ENCODE data around the gene SCAP. TPM values are rescaled to one million over a fixed set of nuclear protein-coding genes. Genes with fewer than 3 reads are reported as not detected.

The SCAP gene
- total and polyA plus RNA-seq, 2 donors (not counting 1 experiment from before 2014, with no cell fraction given), result 13.6 to 67.7 TPM

DNA sequence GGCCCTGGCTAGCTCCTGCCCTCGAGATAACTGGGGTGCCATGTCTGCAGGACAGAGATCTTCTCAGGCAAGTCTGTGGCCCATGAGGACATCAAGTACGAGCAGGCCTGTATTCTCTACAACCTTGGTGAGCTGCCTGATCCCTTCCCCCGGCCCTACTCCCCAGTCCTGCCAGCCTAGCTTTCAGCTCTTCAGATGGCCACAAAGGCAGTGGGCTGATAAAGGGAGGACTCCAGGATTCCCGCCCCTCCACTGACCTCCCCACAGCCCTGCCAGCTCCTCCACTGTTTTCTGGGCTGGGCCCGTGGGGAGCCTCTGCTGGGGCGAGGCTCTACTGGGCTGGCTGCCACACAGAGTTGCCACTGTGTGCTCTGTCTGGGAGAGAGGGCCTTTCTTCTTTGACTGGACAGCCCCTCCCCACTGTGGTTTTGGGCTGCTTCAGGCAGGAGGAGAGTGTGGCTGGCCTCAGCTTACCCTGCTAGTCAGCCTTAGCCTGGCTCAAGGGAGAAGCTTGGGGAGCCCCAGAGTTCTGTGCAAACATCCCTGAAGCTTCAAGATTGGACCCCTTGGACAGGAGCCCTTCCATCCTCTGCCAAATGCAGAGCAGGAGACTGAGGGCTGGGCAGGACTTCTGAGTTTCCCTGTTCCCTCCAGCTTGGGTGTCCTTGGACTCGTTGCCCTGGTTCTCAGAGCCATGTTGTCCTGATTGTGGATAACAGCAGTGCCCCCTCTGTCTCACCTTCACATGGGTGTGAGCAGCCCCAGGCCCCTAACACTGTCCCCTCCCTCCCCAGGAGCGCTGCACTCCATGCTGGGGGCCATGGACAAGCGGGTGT is 70.6 kb downstream of the SCAP start:
- Histone ChIP-seq H3K27me3 (ENCODE audit: control insufficient read depth, insufficient read depth, low read length) (no peaks in the 10 kb centered on the region), H2AFZ (ENCODE audit: low read length) (no peak overlapping the region)

DNA sequence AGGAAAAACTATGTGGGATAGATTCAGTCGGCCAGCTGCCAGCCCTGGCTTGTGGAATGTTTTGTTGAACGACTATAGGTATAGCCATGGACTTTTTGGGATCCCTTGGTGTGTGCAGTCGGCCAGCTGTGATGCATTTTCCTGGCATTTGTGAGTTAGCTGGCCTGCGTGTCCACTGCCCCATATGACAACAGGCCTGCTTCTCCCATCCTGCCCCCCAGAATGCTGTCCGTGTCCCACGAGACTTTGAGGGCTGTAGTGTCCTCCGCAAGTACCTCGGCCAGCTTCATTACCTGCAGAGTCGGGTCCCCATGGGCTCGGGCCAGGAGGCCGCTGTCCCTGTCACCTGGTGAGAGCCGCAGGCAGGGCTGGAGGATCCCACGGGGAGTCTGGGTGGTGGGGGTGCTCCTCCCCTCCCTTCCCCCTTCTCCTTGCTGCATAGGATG is 71.3 kb downstream of the SCAP start:
- no peaks in the 10 kb centered on the region for H3K27me3 ChIP-seq (ENCODE audit: control insufficient read depth, insufficient read depth, low read length)

More for the DNA sequence above, 70.6 kb downstream of the SCAP start:
- Histone ChIP-seq H3K36me3 (ENCODE audit: control insufficient read depth, insufficient read depth, low read length) (peaks cover 28% of the 10 kb centered on the region), H3K4me2 (ENCODE audit: extremely low read depth, insufficient read depth, low read length) (no peak overlapping the region), H3K4me1 (ENCODE audit: control insufficient read depth, extremely low read depth, insufficient read depth, low read length) (no peaks in the 10 kb centered on the region), H3K9me3 (ENCODE audit: control insufficient read depth, insufficient read depth, low read depth, low read length) (no peaks in the 10 kb centered on the region), H4K20me1 (ENCODE audit: control insufficient read depth, extremely low read depth, insufficient read depth, low read length) (no peaks in the 10 kb centered on the region), H3K79me2 (ENCODE audit: control insufficient read depth, insufficient read depth, low read length) (peaks cover 6% of the 10 kb centered on the region), H3K9ac (ENCODE audit: insufficient read depth, low read length) (no peak overlapping the region), H3K27ac (ENCODE audit: insufficient read depth, low read length) (peak overlapping the region; percentile 41), H3K4me3 (replicated peaks in 1 of 4; ENCODE audit: control extremely low read depth in 1 of 4, insufficient read depth in 1 of 4, low read depth in 3 of 4, low read length in 4 of 4) (no peak overlapping the region)
- DNase-seq (ENCODE audit: low read depth in 2 of 2), result peak; percentile 62 to 72
- TF ChIP-seq, protein P1, sequence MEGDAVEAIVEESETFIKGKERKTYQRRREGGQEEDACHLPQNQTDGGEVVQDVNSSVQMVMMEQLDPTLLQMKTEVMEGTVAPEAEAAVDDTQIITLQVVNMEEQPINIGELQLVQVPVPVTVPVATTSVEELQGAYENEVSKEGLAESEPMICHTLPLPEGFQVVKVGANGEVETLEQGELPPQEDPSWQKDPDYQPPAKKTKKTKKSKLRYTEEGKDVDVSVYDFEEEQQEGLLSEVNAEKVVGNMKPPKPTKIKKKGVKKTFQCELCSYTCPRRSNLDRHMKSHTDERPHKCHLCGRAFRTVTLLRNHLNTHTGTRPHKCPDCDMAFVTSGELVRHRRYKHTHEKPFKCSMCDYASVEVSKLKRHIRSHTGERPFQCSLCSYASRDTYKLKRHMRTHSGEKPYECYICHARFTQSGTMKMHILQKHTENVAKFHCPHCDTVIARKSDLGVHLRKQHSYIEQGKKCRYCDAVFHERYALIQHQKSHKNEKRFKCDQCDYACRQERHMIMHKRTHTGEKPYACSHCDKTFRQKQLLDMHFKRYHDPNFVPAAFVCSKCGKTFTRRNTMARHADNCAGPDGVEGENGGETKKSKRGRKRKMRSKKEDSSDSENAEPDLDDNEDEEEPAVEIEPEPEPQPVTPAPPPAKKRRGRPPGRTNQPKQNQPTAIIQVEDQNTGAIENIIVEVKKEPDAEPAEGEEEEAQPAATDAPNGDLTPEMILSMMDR (conservative IDR thresholded peaks at IDR 0.05 in 1 of 2, IDR thresholded peaks at IDR 0.05 in 1 of 2; ENCODE audit: low read depth in 1 of 2, low read length in 2 of 2), result no peak
- no peak for TF ChIP-seq EZH2 (IDR thresholded peaks at IDR 0.05; ENCODE audit: low read length, missing control alignments)

More for the DNA sequence above, 71.3 kb downstream of the SCAP start:
- H3K4me3 ChIP-seq (replicated peaks in 1 of 4; ENCODE audit: control extremely low read depth in 1 of 4, insufficient read depth in 1 of 4, low read depth in 3 of 4, low read length in 4 of 4), result no peak overlapping the region
- H3K4me2 ChIP-seq (ENCODE audit: extremely low read depth, insufficient read depth, low read length), result no peak overlapping the region
- H4K20me1 ChIP-seq (ENCODE audit: control insufficient read depth, extremely low read depth, insufficient read depth, low read length), result no peaks in the 10 kb centered on the region
- H3K36me3 ChIP-seq (ENCODE audit: control insufficient read depth, insufficient read depth, low read length), result peaks cover 23% of the 10 kb centered on the region
- peaks cover 6% of the 10 kb centered on the region for H3K79me2 ChIP-seq (ENCODE audit: control insufficient read depth, insufficient read depth, low read length)
- H3K27ac ChIP-seq (ENCODE audit: insufficient read depth, low read length), result no peak overlapping the region
- no peaks in the 10 kb centered on the region for H3K9me3 ChIP-seq (ENCODE audit: control insufficient read depth, insufficient read depth, low read depth, low read length)
- TF ChIP-seq EZH2 (IDR thresholded peaks at IDR 0.05; ENCODE audit: low read length, missing control alignments), result no peak
- TF ChIP-seq, protein P1 (conservative IDR thresholded peaks at IDR 0.05 in 1 of 2, IDR thresholded peaks at IDR 0.05 in 1 of 2; ENCODE audit: low read depth in 1 of 2, low read length in 2 of 2), result no peak
- no peak overlapping the region for H3K9ac ChIP-seq (ENCODE audit: insufficient read depth, low read length)
- no peak overlapping the region for H2AFZ ChIP-seq (ENCODE audit: low read length)
- H3K4me1 ChIP-seq (ENCODE audit: control insufficient read depth, extremely low read depth, insufficient read depth, low read length), result no peaks in the 10 kb centered on the region
- peak in 1 of 2 donors; percentile 29 for DNase-seq (ENCODE audit: low read depth in 2 of 2)
